ENCODE measurements around the gene HTR1D.

The HTR1D gene

DNA sequence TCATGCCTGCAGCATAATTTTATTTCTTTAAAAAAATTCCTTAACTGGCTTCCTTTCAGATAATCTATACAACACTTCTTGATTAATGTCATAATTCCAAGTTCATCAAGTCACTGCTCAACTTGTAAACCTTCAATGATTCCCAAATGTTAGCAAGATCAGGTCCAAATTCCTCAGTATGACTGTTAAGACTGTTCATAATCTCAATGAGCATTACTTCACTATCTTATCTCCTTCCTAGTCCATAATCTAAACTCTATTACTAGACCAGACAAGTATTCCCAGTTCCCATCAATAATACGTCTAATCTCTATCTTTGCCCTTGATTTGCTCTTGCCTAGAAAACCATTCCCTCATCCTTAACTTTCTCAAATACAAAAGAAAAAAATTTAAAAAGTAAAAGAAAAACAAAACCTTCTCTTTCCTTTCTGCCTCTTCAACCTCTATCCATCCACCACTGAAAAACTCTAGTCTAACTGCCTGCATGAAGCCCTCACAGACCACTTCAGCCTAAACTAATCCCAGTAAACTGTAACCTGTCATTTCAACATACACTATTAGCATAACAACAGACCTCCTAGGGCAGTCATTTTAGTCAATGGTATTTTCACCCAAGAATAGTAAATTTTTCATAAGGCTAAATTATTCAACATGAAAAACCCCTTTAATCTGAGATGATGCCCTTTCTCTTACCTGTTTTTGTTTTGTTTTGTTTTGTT, 64.2 kb downstream of the HTR1D start:
- Histone ChIP-seq H3K4me3 (ENCODE audit: low read length) (no peak overlapping the region), H3K36me3 (ENCODE audit: control insufficient read depth, insufficient read depth, low read length) (no peaks in the 10 kb centered on the region), H3K27ac (ENCODE audit: low read length) (no peak overlapping the region), H3K9me3 (ENCODE audit: control insufficient read depth, insufficient read depth, low read length) (no peaks in the 10 kb centered on the region), H3K4me1 (ENCODE audit: control insufficient read depth, insufficient read depth, low read length) (no peaks in the 10 kb centered on the region), H3K27me3 (ENCODE audit: control insufficient read depth, insufficient read depth, low read length) (no peaks in the 10 kb centered on the region)
- 100% methylated on average over 1 of the region's 1 CpG for WGBS (ENCODE audit: insufficient coverage, insufficient read length)
- no peak for DNase-seq (ENCODE audit: low read depth, low spot score)

DNA sequence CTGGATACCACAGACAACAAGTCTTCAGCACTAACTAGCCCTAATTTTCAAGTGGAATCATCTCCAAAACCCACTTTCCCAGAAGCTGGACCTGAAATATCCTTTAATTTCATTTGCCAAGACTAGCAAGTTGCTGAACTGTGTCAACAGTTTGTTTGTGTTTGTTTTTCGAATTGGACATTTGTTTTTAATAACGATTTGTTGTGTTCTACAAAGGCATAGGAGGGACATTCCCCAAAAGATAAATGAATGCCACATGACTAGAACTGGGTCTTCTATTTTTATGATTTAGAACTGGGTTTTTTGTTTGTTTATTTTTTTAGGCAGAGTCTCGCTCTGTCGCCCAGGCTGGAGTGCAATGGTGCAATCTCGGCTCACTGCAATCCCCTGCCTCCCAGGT, 66.6 kb downstream of the HTR1D start:
- no peak overlapping the region for H3K4me3 ChIP-seq (ENCODE audit: low read length)
- WGBS (ENCODE audit: insufficient coverage, insufficient read length), result no CpG with 5 or more reads among the region's 5 CpGs
- no peak overlapping the region for H3K27ac ChIP-seq (ENCODE audit: low read length)
- no peaks in the 10 kb centered on the region for H3K36me3 ChIP-seq (ENCODE audit: control insufficient read depth, insufficient read depth, low read length)
- no peak for DNase-seq (ENCODE audit: low read depth, low spot score)
- no peaks in the 10 kb centered on the region for H3K27me3 ChIP-seq (ENCODE audit: control insufficient read depth, insufficient read depth, low read length)
- no peaks in the 10 kb centered on the region for H3K9me3 ChIP-seq (ENCODE audit: control insufficient read depth, insufficient read depth, low read length)
- no peaks in the 10 kb centered on the region for H3K4me1 ChIP-seq (ENCODE audit: control insufficient read depth, insufficient read depth, low read length)

DNA sequence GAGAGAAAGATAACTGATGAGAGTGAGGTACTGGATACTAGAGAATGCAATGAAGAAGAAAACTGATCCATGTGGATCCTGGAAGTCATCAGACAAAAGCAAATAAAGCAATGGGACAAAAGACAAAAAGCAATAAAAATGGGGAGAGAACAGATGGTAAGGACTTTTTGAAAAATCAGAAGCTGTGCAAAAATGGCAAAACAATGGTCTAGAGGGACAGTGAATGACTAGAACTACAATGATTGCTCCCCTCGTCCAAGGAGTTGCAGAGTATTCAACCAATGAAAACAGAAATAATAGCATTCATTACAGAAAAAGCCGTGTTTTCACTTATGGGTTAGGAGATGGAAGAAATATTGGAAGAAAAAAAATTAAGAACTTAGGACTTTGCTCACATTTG, 67.2 kb downstream of the HTR1D start:
- Histone ChIP-seq H3K9me3 (ENCODE audit: control insufficient read depth, insufficient read depth, low read length) (no peaks in the 10 kb centered on the region), H3K36me3 (ENCODE audit: control insufficient read depth, insufficient read depth, low read length) (no peaks in the 10 kb centered on the region), H3K4me3 (ENCODE audit: low read length) (no peak overlapping the region), H3K27ac (ENCODE audit: low read length) (no peak overlapping the region), H3K27me3 (ENCODE audit: control insufficient read depth, insufficient read depth, low read length) (no peaks in the 10 kb centered on the region), H3K4me1 (ENCODE audit: control insufficient read depth, insufficient read depth, low read length) (no peaks in the 10 kb centered on the region)
- no CpG with 5 or more reads among the region's 2 CpGs for WGBS (ENCODE audit: insufficient coverage, insufficient read length)
- DNase-seq (ENCODE audit: low read depth, low spot score), result no peak

DNA sequence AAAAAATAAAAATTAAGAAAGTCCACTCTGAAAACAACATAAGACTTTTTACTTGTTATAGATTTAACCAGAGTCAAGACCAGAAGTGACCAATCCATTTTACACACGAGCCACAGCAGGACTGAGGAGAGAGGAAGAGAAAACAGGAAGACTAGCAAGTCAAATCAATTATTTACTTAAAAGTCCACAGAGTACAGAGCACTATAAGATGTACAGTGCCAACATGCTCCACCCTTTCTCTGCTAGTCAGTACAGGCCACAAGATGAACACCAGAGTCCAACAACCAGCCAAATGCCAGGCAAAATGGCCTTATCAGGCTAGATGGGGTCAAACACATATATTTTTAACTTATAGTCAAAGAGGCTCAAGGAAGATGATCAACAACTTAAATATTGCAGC, 68.2 kb downstream of the HTR1D start:
- WGBS (ENCODE audit: insufficient coverage, insufficient read length), result no CpG with 5 or more reads among the region's 1 CpG
- no peak overlapping the region for H3K27ac ChIP-seq (ENCODE audit: low read length)
- DNase-seq (ENCODE audit: low read depth, low spot score), result no peak
- H3K27me3 ChIP-seq (ENCODE audit: control insufficient read depth, insufficient read depth, low read length), result no peaks in the 10 kb centered on the region
- H3K4me3 ChIP-seq (ENCODE audit: low read length), result no peak overlapping the region
- no peaks in the 10 kb centered on the region for H3K9me3 ChIP-seq (ENCODE audit: control insufficient read depth, insufficient read depth, low read length)
- H3K4me1 ChIP-seq (ENCODE audit: control insufficient read depth, insufficient read depth, low read length), result no peaks in the 10 kb centered on the region
- no peaks in the 10 kb centered on the region for H3K36me3 ChIP-seq (ENCODE audit: control insufficient read depth, insufficient read depth, low read length)

DNA sequence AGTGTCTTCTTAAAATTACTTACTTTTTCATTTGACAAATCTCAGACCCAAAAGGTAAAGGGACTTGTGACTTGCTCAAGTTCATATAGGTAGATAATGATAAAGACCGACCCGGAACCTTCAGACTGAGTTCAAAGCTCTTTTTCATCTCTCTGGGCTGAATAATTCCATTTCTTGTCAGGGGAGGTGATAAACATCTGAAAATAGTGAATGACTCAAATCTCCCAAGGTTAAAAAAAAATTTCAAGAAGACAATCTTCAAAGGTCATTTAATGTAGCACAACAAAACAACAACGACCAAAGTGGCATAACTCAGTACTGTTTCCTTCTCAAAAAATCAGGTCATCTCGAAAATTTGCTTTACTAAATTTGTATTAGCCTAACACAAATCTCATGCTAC, 69.2 kb downstream of the HTR1D start:
- Histone ChIP-seq H3K27ac (ENCODE audit: low read length) (no peak overlapping the region), H3K9me3 (ENCODE audit: control insufficient read depth, insufficient read depth, low read length) (no peaks in the 10 kb centered on the region)
- WGBS (ENCODE audit: insufficient coverage, insufficient read length), result no CpG with 5 or more reads among the region's 4 CpGs

More for the DNA sequence above, 69.2 kb downstream of the HTR1D start:
- DNase-seq (ENCODE audit: low read depth, low spot score), result no peak
- Histone ChIP-seq H3K4me3 (ENCODE audit: low read length) (no peak overlapping the region), H3K27me3 (ENCODE audit: control insufficient read depth, insufficient read depth, low read length) (no peaks in the 10 kb centered on the region), H3K4me1 (ENCODE audit: control insufficient read depth, insufficient read depth, low read length) (no peaks in the 10 kb centered on the region), H3K36me3 (ENCODE audit: control insufficient read depth, insufficient read depth, low read length) (no peaks in the 10 kb centered on the region)

Measured in iPS DF 6.9 (cell line).